ENCODE results near the gene ZDHHC8. TPM values are rescaled to one million over a fixed set of nuclear protein-coding genes. Genes with fewer than 3 reads are reported as not detected.

Gene ZDHHC8
- polyA plus RNA-seq, 1 donor, result 34.1 TPM

GRCh38 chr22:20131859-20132685, 468 bp downstream of the ZDHHC8 start:
- Histone ChIP-seq H3K36me3 (ENCODE audit: control insufficient read depth, insufficient read depth, low read length) (peaks cover 11% of the 10 kb centered on the region), H3K9me3 (ENCODE audit: control insufficient read depth, low read depth, low read length) (no peaks in the 10 kb centered on the region), H3K27ac (ENCODE audit: low read length) (no peak overlapping the region), H3K4me3 (ENCODE audit: low read length) (peak overlapping the region; percentile 78), H3K27me3 (ENCODE audit: control insufficient read depth, insufficient read depth, low read length) (no peaks in the 10 kb centered on the region), H3K4me1 (ENCODE audit: control insufficient read depth, insufficient read depth, low read length) (peaks cover 26% of the 10 kb centered on the region)
- WGBS (ENCODE audit: insufficient coverage, low lambda C conversion rate), result no CpG with 5 or more reads among the region's 72 CpGs
- DNase-seq, result peak in 1 of 2 donors; percentile 41

GRCh38 chr22:20132686-20133246, 1.2 kb downstream of the ZDHHC8 start:
- peak overlapping the region; percentile 78 for H3K4me3 ChIP-seq (ENCODE audit: low read length)
- no peaks in the 10 kb centered on the region for H3K9me3 ChIP-seq (ENCODE audit: control insufficient read depth, low read depth, low read length)
- no peak overlapping the region for H3K27ac ChIP-seq (ENCODE audit: low read length)
- no peak for DNase-seq
- peaks cover 5% of the 10 kb centered on the region for H3K36me3 ChIP-seq (ENCODE audit: control insufficient read depth, insufficient read depth, low read length)
- no peaks in the 10 kb centered on the region for H3K27me3 ChIP-seq (ENCODE audit: control insufficient read depth, insufficient read depth, low read length)
- peaks cover 26% of the 10 kb centered on the region for H3K4me1 ChIP-seq (ENCODE audit: control insufficient read depth, insufficient read depth, low read length)
- WGBS (ENCODE audit: insufficient coverage, low lambda C conversion rate), result no CpG with 5 or more reads among the region's 16 CpGs

GRCh38 chr22:20133930-20134549, 2.4 kb downstream of the ZDHHC8 start:
- Histone ChIP-seq H3K27ac (ENCODE audit: low read length) (no peak overlapping the region), H3K27me3 (ENCODE audit: control insufficient read depth, insufficient read depth, low read length) (no peaks in the 10 kb centered on the region), H3K4me3 (ENCODE audit: low read length) (no peak overlapping the region), H3K4me1 (ENCODE audit: control insufficient read depth, insufficient read depth, low read length) (peaks cover 23% of the 10 kb centered on the region), H3K36me3 (ENCODE audit: control insufficient read depth, insufficient read depth, low read length) (no peaks in the 10 kb centered on the region), H3K9me3 (ENCODE audit: control insufficient read depth, low read depth, low read length) (no peaks in the 10 kb centered on the region)
- no peak for DNase-seq
- WGBS (ENCODE audit: insufficient coverage, low lambda C conversion rate), result no CpG with 5 or more reads among the region's 12 CpGs

GRCh38 chr22:20135265-20135664, 3.7 kb downstream of the ZDHHC8 start:
- WGBS (ENCODE audit: insufficient coverage, low lambda C conversion rate), result no CpG with 5 or more reads among the region's 4 CpGs
- peaks cover 15% of the 10 kb centered on the region for H3K4me1 ChIP-seq (ENCODE audit: control insufficient read depth, insufficient read depth, low read length)
- no peak overlapping the region for H3K4me3 ChIP-seq (ENCODE audit: low read length)
- H3K27ac ChIP-seq (ENCODE audit: low read length), result no peak overlapping the region
- H3K27me3 ChIP-seq (ENCODE audit: control insufficient read depth, insufficient read depth, low read length), result no peaks in the 10 kb centered on the region
- no peaks in the 10 kb centered on the region for H3K9me3 ChIP-seq (ENCODE audit: control insufficient read depth, low read depth, low read length)
- no peak for DNase-seq
- peaks cover 12% of the 10 kb centered on the region for H3K36me3 ChIP-seq (ENCODE audit: control insufficient read depth, insufficient read depth, low read length)

GRCh38 chr22:20135806-20136602, 4.4 kb downstream of the ZDHHC8 start:
- WGBS (ENCODE audit: insufficient coverage, low lambda C conversion rate), result no CpG with 5 or more reads among the region's 25 CpGs
- no peak for DNase-seq
- Histone ChIP-seq H3K27ac (ENCODE audit: low read length) (no peak overlapping the region), H3K4me3 (ENCODE audit: low read length) (no peak overlapping the region), H3K27me3 (ENCODE audit: control insufficient read depth, insufficient read depth, low read length) (no peaks in the 10 kb centered on the region), H3K9me3 (ENCODE audit: control insufficient read depth, low read depth, low read length) (no peaks in the 10 kb centered on the region), H3K36me3 (ENCODE audit: control insufficient read depth, insufficient read depth, low read length) (peaks cover 18% of the 10 kb centered on the region), H3K4me1 (ENCODE audit: control insufficient read depth, insufficient read depth, low read length) (peaks cover 11% of the 10 kb centered on the region)

DNA sequence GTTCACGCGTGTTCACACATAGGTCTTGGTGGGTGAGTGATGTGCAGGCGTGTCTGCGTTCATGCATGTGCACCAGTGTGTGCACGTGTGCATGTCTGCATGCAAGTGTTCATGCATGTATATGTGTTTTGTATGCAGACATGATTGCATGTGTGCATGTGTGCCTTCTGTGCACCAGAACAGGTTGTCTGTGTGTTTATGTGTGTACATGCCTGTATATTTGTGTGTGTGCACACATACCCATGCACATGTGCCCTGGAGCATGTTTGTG, 4.9 kb downstream of the ZDHHC8 start:
- Histone ChIP-seq H3K9me3 (ENCODE audit: control insufficient read depth, low read depth, low read length) (no peaks in the 10 kb centered on the region), H3K27me3 (ENCODE audit: control insufficient read depth, insufficient read depth, low read length) (no peaks in the 10 kb centered on the region), H3K4me3 (ENCODE audit: low read length) (no peak overlapping the region), H3K27ac (ENCODE audit: low read length) (no peak overlapping the region), H3K36me3 (ENCODE audit: control insufficient read depth, insufficient read depth, low read length) (peaks cover 22% of the 10 kb centered on the region), H3K4me1 (ENCODE audit: control insufficient read depth, insufficient read depth, low read length) (peaks cover 11% of the 10 kb centered on the region)
- DNase-seq, result no peak
- WGBS (ENCODE audit: insufficient coverage, low lambda C conversion rate), result no CpG with 5 or more reads among the region's 5 CpGs

DNA sequence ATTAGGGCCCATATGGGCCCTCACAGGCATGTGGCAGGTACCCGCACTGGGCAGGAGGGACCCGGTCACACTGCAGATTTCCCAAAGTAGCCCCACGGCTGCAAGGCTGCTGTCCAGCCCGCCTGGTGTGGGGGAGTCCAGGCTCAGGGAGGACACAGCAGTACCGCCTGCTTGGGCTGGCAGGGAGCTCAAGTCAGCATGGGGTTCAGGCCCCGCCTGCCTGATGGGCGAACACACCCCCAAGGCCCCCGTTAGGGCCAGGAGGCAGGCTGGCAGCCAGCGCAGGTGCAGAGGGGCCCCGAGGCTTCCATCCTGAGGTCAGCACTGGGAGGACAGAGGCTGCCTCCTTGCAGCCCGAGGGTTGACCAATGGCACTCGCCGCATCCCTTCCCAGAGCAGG, 5.5 kb downstream of the ZDHHC8 start:
- peaks cover 11% of the 10 kb centered on the region for H3K4me1 ChIP-seq (ENCODE audit: control insufficient read depth, insufficient read depth, low read length)
- peaks cover 27% of the 10 kb centered on the region for H3K36me3 ChIP-seq (ENCODE audit: control insufficient read depth, insufficient read depth, low read length)
- no peak overlapping the region for H3K4me3 ChIP-seq (ENCODE audit: low read length)
- no peaks in the 10 kb centered on the region for H3K9me3 ChIP-seq (ENCODE audit: control insufficient read depth, low read depth, low read length)
- DNase-seq, result no peak
- H3K27me3 ChIP-seq (ENCODE audit: control insufficient read depth, insufficient read depth, low read length), result no peaks in the 10 kb centered on the region
- WGBS (ENCODE audit: insufficient coverage, low lambda C conversion rate), result no CpG with 5 or more reads among the region's 13 CpGs
- no peak overlapping the region for H3K27ac ChIP-seq (ENCODE audit: low read length)

GRCh38 chr22:20137671-20138416, 6.2 kb downstream of the ZDHHC8 start:
- H3K9me3 ChIP-seq (ENCODE audit: control insufficient read depth, low read depth, low read length), result no peaks in the 10 kb centered on the region

GRCh38 chr22:20138417-20138738, 6.8 kb downstream of the ZDHHC8 start:
- Histone ChIP-seq H3K4me3 (ENCODE audit: low read length) (no peak overlapping the region), H3K36me3 (ENCODE audit: control insufficient read depth, insufficient read depth, low read length) (peaks cover 32% of the 10 kb centered on the region), H3K4me1 (ENCODE audit: control insufficient read depth, insufficient read depth, low read length) (peaks cover 4% of the 10 kb centered on the region), H3K9me3 (ENCODE audit: control insufficient read depth, low read depth, low read length) (no peaks in the 10 kb centered on the region), H3K27ac (ENCODE audit: low read length) (no peak overlapping the region), H3K27me3 (ENCODE audit: control insufficient read depth, insufficient read depth, low read length) (no peaks in the 10 kb centered on the region)
- no peak for DNase-seq
- no CpG with 5 or more reads among the region's 4 CpGs for WGBS (ENCODE audit: insufficient coverage, low lambda C conversion rate)

More at GRCh38 chr22:20137671-20138416, 6.2 kb downstream of the ZDHHC8 start:
- Histone ChIP-seq H3K27me3 (ENCODE audit: control insufficient read depth, insufficient read depth, low read length) (no peaks in the 10 kb centered on the region), H3K4me3 (ENCODE audit: low read length) (no peak overlapping the region), H3K36me3 (ENCODE audit: control insufficient read depth, insufficient read depth, low read length) (peaks cover 32% of the 10 kb centered on the region), H3K27ac (ENCODE audit: low read length) (no peak overlapping the region), H3K4me1 (ENCODE audit: control insufficient read depth, insufficient read depth, low read length) (peaks cover 6% of the 10 kb centered on the region)
- WGBS (ENCODE audit: insufficient coverage, low lambda C conversion rate), result no CpG with 5 or more reads among the region's 26 CpGs
- no peak for DNase-seq

GRCh38 chr22:20138868-20139267, 7.3 kb downstream of the ZDHHC8 start:
- Histone ChIP-seq H3K27ac (ENCODE audit: low read length) (no peak overlapping the region), H3K4me1 (ENCODE audit: control insufficient read depth, insufficient read depth, low read length) (peaks cover 2% of the 10 kb centered on the region), H3K36me3 (ENCODE audit: control insufficient read depth, insufficient read depth, low read length) (peaks cover 32% of the 10 kb centered on the region), H3K27me3 (ENCODE audit: control insufficient read depth, insufficient read depth, low read length) (no peaks in the 10 kb centered on the region), H3K4me3 (ENCODE audit: low read length) (no peak overlapping the region), H3K9me3 (ENCODE audit: control insufficient read depth, low read depth, low read length) (no peaks in the 10 kb centered on the region)
- no peak for DNase-seq
- no CpG with 5 or more reads among the region's 16 CpGs for WGBS (ENCODE audit: insufficient coverage, low lambda C conversion rate)

All from large intestine (tissue), 3 donors.